ENCODE results near the gene MAN1C1. TPM values are rescaled to one million over a fixed set of nuclear protein-coding genes. Genes with fewer than 3 reads are reported as not detected.
A peak's percentile ranks its signal among the peaks of the same experiment; 100 is the strongest.

The MAN1C1 gene
- total RNA-seq, 1 donor from 2014 or later: 6.8 TPM

GRCh38 chr1:25803368-25803767 lies 186.8 kb downstream of the MAN1C1 start:
- no peaks in the 10 kb centered on the region for H3K36me3 ChIP-seq
- H3K79me2 ChIP-seq (ENCODE audit: low read depth): peaks cover 31% of the 10 kb centered on the region
- peaks cover 33% of the 10 kb centered on the region for H3K4me1 ChIP-seq
- no peak overlapping the region for H3K4me3 ChIP-seq
- peaks cover 5% of the 10 kb centered on the region for H3K27me3 ChIP-seq
- peaks cover 12% of the 10 kb centered on the region for H3K27me3 Mint-ChIP-seq (ENCODE audit: insufficient read depth, low read depth)
- peaks cover 33% of the 10 kb centered on the region for H4K20me1 ChIP-seq (ENCODE audit: low read depth)
- no peak for DNase-seq (ENCODE audit: low spot score)
- peak overlapping the region; percentile 51 for H3K4me2 ChIP-seq
- H3K36me3 Mint-ChIP-seq: peaks cover 6% of the 10 kb centered on the region
- H3K9me3 Mint-ChIP-seq: no peaks in the 10 kb centered on the region
- peaks cover 26% of the 10 kb centered on the region for H3F3A ChIP-seq (ENCODE audit: low read depth)
- H2AFZ ChIP-seq (replicated peaks): no peak overlapping the region
- H3K4me3 Mint-ChIP-seq: no peak overlapping the region
- no peak overlapping the region for H3K27ac ChIP-seq
- H3K4me1 Mint-ChIP-seq: peaks cover 49% of the 10 kb centered on the region
- no peak overlapping the region for H3K27ac Mint-ChIP-seq
- no peak for TF ChIP-seq EZH2phosphoT487 (IDR thresholded peaks at IDR 0.05)
- no peak for TF ChIP-seq EZH2 (IDR thresholded peaks at IDR 0.05)
- no peak for TF ChIP-seq CTCF (IDR thresholded peaks at IDR 0.05)
- no peak overlapping the region for H3K9ac ChIP-seq
- H3K9me3 ChIP-seq (ENCODE audit: low read depth): no peaks in the 10 kb centered on the region

GRCh38 chr1:25804244-25804963 lies 187.8 kb downstream of the MAN1C1 start:
- DNase-seq (ENCODE audit: low spot score): peak; percentile 25
- Histone ChIP-seq H3K36me3 (no peaks in the 10 kb centered on the region), H3K4me2 (peak overlapping the region; percentile 24), H3K9me3 (ENCODE audit: low read depth) (no peaks in the 10 kb centered on the region), H3K4me1 (peaks cover 31% of the 10 kb centered on the region), H3K4me3 (no peak overlapping the region), H2AFZ (replicated peaks) (no peak overlapping the region), H3K27ac (peak overlapping the region; percentile 38), H4K20me1 (ENCODE audit: low read depth) (peaks cover 33% of the 10 kb centered on the region), H3F3A (ENCODE audit: low read depth) (peaks cover 26% of the 10 kb centered on the region), H3K79me2 (ENCODE audit: low read depth) (peaks cover 31% of the 10 kb centered on the region), H3K27me3 (peaks cover under 1% of the 10 kb centered on the region), H3K9ac (no peak overlapping the region)
- peak overlapping the region; percentile 65 for H3K4me3 Mint-ChIP-seq
- H3K9me3 Mint-ChIP-seq: no peaks in the 10 kb centered on the region
- TF ChIP-seq EZH2 (IDR thresholded peaks at IDR 0.05): no peak
- no peak for TF ChIP-seq CTCF (IDR thresholded peaks at IDR 0.05)
- TF ChIP-seq EZH2phosphoT487 (IDR thresholded peaks at IDR 0.05): no peak
- H3K4me1 Mint-ChIP-seq: peaks cover 43% of the 10 kb centered on the region
- H3K36me3 Mint-ChIP-seq: peaks cover 6% of the 10 kb centered on the region
- H3K27ac Mint-ChIP-seq: peak overlapping the region; percentile 78
- H3K27me3 Mint-ChIP-seq (ENCODE audit: insufficient read depth, low read depth): peaks cover 11% of the 10 kb centered on the region

- peaks cover 34% of the 10 kb centered on the region for H4K20me1 ChIP-seq (ENCODE audit: low read depth)
- no peak overlapping the region for H3K4me2 ChIP-seq
- H3K36me3 Mint-ChIP-seq: peaks cover 9% of the 10 kb centered on the region
- no peak overlapping the region for H3K9ac ChIP-seq
- H3K79me2 ChIP-seq (ENCODE audit: low read depth): peaks cover 31% of the 10 kb centered on the region
- peak overlapping the region; percentile 78 for H3K27ac Mint-ChIP-seq
- H3K4me3 ChIP-seq: no peak overlapping the region
- peak overlapping the region; percentile 65 for H3K4me3 Mint-ChIP-seq
- TF ChIP-seq EZH2phosphoT487 (IDR thresholded peaks at IDR 0.05): no peak
- no peak for TF ChIP-seq CTCF (IDR thresholded peaks at IDR 0.05)
- no peak for TF ChIP-seq EZH2 (IDR thresholded peaks at IDR 0.05)
- no peak for DNase-seq (ENCODE audit: low spot score)
- H2AFZ ChIP-seq (replicated peaks): no peak overlapping the region
- H3K27me3 Mint-ChIP-seq (ENCODE audit: insufficient read depth, low read depth): peaks cover 9% of the 10 kb centered on the region
- H3K36me3 ChIP-seq: no peaks in the 10 kb centered on the region
- H3K4me1 ChIP-seq: peaks cover 26% of the 10 kb centered on the region
- H3K9me3 Mint-ChIP-seq: no peaks in the 10 kb centered on the region
- no peaks in the 10 kb centered on the region for H3K27me3 ChIP-seq
- no peaks in the 10 kb centered on the region for H3K9me3 ChIP-seq (ENCODE audit: low read depth)
- H3K4me1 Mint-ChIP-seq: peaks cover 40% of the 10 kb centered on the region
- H3K27ac ChIP-seq: no peak overlapping the region
- peaks cover 26% of the 10 kb centered on the region for H3F3A ChIP-seq (ENCODE audit: low read depth)
Measured at GRCh38 chr1:25804964-25805862, 188.6 kb downstream of the MAN1C1 start.

All from neural progenitor cell (in vitro differentiated cells).